Measurements from ENCODE around the gene DIP2B.

DIP2B gene

GRCh38 chr12:50686406-50686805, 181.6 kb downstream of the DIP2B start:
- DNase-seq = no peak

GRCh38 chr12:50686976-50687375, 182.2 kb downstream of the DIP2B start:
- no peak for DNase-seq

- DNase-seq = no peak
Observed at GRCh38 chr12:50689437-50689836, 184.7 kb downstream of the DIP2B start.

GRCh38 chr12:50690925-50691324, 186.1 kb downstream of the DIP2B start:
- DNase-seq = no peak

- no peak for DNase-seq
Observed at GRCh38 chr12:50695961-50696360, 191.2 kb downstream of the DIP2B start.

GRCh38 chr12:50696931-50697330, 192.1 kb downstream of the DIP2B start:
- DNase-seq = no peak

- DNase-seq = no peak
Observed at GRCh38 chr12:50699154-50699553, 194.4 kb downstream of the DIP2B start.

GRCh38 chr12:50699940-50700339, 195.2 kb downstream of the DIP2B start:
- no peak for DNase-seq

- DNase-seq = no peak
Observed at GRCh38 chr12:50706606-50707005, 201.8 kb downstream of the DIP2B start.

GRCh38 chr12:50707396-50707795, 202.6 kb downstream of the DIP2B start:
- no peak for DNase-seq

GRCh38 chr12:50708631-50709030, 203.8 kb downstream of the DIP2B start:
- DNase-seq = no peak

- DNase-seq = no peak
Observed at GRCh38 chr12:50711121-50711520, 206.3 kb downstream of the DIP2B start.

GRCh38 chr12:50715174-50715573, 210.4 kb downstream of the DIP2B start:
- no peak for DNase-seq

GRCh38 chr12:50718760-50719159, 214.0 kb downstream of the DIP2B start:
- no peak for DNase-seq

GRCh38 chr12:50720085-50720484, 215.3 kb downstream of the DIP2B start:
- DNase-seq = no peak

GRCh38 chr12:50720501-50720900, 215.7 kb downstream of the DIP2B start:
- DNase-seq = no peak

- DNase-seq = no peak
Observed at GRCh38 chr12:50723865-50724264, 219.1 kb downstream of the DIP2B start.

GRCh38 chr12:50725011-50725942, 220.5 kb downstream of the DIP2B start:
- DNase-seq = no peak

GRCh38 chr12:50727466-50727865, 222.7 kb downstream of the DIP2B start:
- no peak for DNase-seq

- no peak for DNase-seq
Observed at GRCh38 chr12:50728417-50728816, 223.6 kb downstream of the DIP2B start.

GRCh38 chr12:50728841-50729240, 224.1 kb downstream of the DIP2B start:
- no peak for DNase-seq

- DNase-seq = no peak
Observed at GRCh38 chr12:50732591-50732990, 227.8 kb downstream of the DIP2B start.

GRCh38 chr12:50733706-50734105, 228.9 kb downstream of the DIP2B start:
- DNase-seq = no peak

- DNase-seq = peak in 1 of 2 experiments; percentile 49
Observed at GRCh38 chr12:50734409-50735263, 229.9 kb downstream of the DIP2B start.

All from SW 1271 (cell line).